HepG2 (cell line): ENCODE data around the gene MIDN. TPM values are rescaled to one million over a fixed set of nuclear protein-coding genes. Genes with fewer than 3 reads are reported as not detected.
A peak's percentile ranks its signal among the peaks of the same experiment; 100 is the strongest.

ENCODE experiments used
- PRMT3 ChIP-seq: sonication (generic); formaldehyde crosslinking; IDR thresholded peaks from 2 replicates; pipeline ENCODE4 v1.8.1; 2022; ENCODE audit warnings: low read depth, mild to moderate bottlenecking, moderate library complexity, missing genetic modification reagents, borderline replicate concordance
- SIN3A ChIP-seq: IDR thresholded peaks from 2 replicates; pipeline ENCODE4 v1.6.1; 2011; ENCODE audit warnings: low read depth, mild to moderate bottlenecking, control low read depth, low read length, borderline replicate concordance
- SP5 ChIP-seq: IDR thresholded peaks from 2 replicates; pipeline ENCODE4 v1.6.1; 2016; ENCODE audit warnings: low read depth, borderline replicate concordance
- ZC3H13 ChIP-seq: sonication (generic); formaldehyde crosslinking; IDR thresholded peaks from 2 replicates; pipeline ENCODE4 v1.8.1; 2023; ENCODE audit warnings: mild to moderate bottlenecking, missing genetic modification reagents, moderate library complexity
- ZNF547 ChIP-seq: sonication (generic); formaldehyde crosslinking; IDR thresholded peaks from 2 replicates; pipeline ENCODE4 v1.5.1; 2020; ENCODE audit warnings: mild to moderate bottlenecking, missing genetic modification reagents
- ZNF607 ChIP-seq: sonication (generic); formaldehyde crosslinking; IDR thresholded peaks from 2 replicates; pipeline ENCODE4 v1.5.1; 2020; ENCODE audit warnings: missing genetic modification reagents, mild to moderate bottlenecking, borderline replicate concordance
- polyA plus RNA-seq, 8 experiments: library from polyadenylated mRNA; depleted of rRNA in 3 of 8; stranded (reverse) in 7 of 8; unstranded in 1 of 8; fragments of >200 nt; fragmentation: Illumina TruSeq in 4 of 8; extraction: Trizol in 4 of 8; gene quantifications; 2 replicates each; pipeline versions ENCODE4 v1.2.1 to v1.2.3, GENCODE V29; 2011 to 2016; ENCODE audit warnings: low read depth in 4 of 8, missing spikeins in 1 of 8, mixed read lengths in 1 of 8; ENCODE audit not compliant: insufficient read depth in 1 of 8
- total RNA-seq, 5 experiments: library from RNA; depleted of rRNA; stranded (reverse); fragments of >200 nt; fragmentation: Illumina TruSeq; extraction: Trizol; gene quantifications; 2 replicates each; pipeline ENCODE4 v1.2.3, GENCODE V29; 2016; ENCODE audit warnings: low read depth in 1 of 5
- TF ChIP-seq, protein P1 (sequence below), 2 experiments: sonication (generic) in 1 of 2; formaldehyde crosslinking in 1 of 2; IDR thresholded peaks; 2 replicates each; pipeline versions ENCODE4 v1.4.0 to v1.6.1; 2018 to 2020; ENCODE audit warnings: missing genetic modification reagents in 2 of 2, borderline replicate concordance in 1 of 2, low read depth in 1 of 2, mild to moderate bottlenecking in 1 of 2, missing biosample characterization in 1 of 2
- TF ChIP-seq, protein P2 (sequence below): sonication (generic); formaldehyde crosslinking; IDR thresholded peaks from 2 replicates; pipeline ENCODE4 v1.4.0; 2020; ENCODE audit warnings: missing genetic modification reagents
- TF ChIP-seq, protein P3 (sequence below): sonication (generic); formaldehyde crosslinking; IDR thresholded peaks from 2 replicates; pipeline ENCODE4 v1.5.1; 2020; ENCODE audit warnings: missing genetic modification reagents, mild to moderate bottlenecking, borderline replicate concordance
- TF ChIP-seq, protein P4 (sequence below): sonication (generic); formaldehyde crosslinking; IDR thresholded peaks from 2 replicates; pipeline ENCODE4 v1.4.0; 2020; ENCODE audit warnings: missing genetic modification reagents, borderline replicate concordance
- TF ChIP-seq, protein P5 (sequence below): sonication (generic); formaldehyde crosslinking; IDR thresholded peaks from 2 replicates; pipeline ENCODE4 v1.4.0; 2020; ENCODE audit warnings: missing genetic modification reagents, borderline replicate concordance

MIDN gene
- total and polyA plus RNA-seq, 2 of the 13 experiments (the other 11 are each of a cell fraction or from before 2014, with no cell fraction given) = 8.4 to 18.0 TPM

DNA sequence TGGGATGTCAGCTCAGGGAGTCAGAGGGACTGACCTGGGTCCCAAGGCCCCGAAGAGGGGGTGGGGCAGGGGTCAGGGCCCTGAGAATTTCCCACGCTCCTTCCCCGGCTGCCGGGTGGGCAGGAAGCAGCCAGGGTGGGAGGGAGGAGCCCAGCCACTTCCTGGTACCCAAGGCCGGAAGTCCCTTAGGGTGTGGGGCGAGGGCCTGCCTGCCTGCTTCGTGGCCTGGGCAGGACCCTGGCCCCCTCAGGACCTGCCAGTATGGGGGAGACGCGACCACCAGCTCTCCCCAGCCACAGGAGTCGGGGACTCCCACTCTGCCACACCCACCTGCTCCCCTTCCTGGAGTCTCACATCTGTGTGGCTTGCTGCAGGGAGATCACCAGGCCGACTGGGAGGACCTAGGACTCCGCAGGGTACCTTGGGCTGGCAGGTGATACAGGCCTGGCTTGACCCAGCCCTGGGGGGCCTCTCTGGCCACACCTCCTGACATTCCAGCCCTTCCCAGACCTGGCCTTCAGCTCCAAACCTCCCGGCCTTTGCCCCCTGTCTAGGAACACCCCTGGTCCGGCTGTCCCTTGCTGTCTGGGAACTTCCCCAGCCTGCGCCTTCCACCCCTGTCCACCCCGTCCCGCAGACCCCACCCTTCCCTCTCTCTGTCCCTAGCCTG, 11.0 kb downstream of the MIDN start (continued):
- TF ChIP-seq, protein P1, sequence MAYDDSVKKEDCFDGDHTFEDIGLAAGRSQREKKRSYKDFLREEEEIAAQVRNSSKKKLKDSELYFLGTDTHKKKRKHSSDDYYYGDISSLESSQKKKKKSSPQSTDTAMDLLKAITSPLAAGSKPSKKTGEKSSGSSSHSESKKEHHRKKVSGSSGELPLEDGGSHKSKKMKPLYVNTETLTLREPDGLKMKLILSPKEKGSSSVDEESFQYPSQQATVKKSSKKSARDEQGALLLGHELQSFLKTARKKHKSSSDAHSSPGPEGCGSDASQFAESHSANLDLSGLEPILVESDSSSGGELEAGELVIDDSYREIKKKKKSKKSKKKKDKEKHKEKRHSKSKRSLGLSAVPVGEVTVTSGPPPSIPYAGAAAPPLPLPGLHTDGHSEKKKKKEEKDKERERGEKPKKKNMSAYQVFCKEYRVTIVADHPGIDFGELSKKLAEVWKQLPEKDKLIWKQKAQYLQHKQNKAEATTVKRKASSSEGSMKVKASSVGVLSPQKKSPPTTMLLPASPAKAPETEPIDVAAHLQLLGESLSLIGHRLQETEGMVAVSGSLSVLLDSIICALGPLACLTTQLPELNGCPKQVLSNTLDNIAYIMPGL (CRISPR knock-in tag; IDR thresholded peaks at IDR 0.05; ENCODE audit: borderline replicate concordance in 1 of 2, low read depth in 1 of 2) = peak; percentile 60 to 80
- TF ChIP-seq ZNF607 (CRISPR knock-in tag) = peak; percentile 97
- TF ChIP-seq, protein P2, sequence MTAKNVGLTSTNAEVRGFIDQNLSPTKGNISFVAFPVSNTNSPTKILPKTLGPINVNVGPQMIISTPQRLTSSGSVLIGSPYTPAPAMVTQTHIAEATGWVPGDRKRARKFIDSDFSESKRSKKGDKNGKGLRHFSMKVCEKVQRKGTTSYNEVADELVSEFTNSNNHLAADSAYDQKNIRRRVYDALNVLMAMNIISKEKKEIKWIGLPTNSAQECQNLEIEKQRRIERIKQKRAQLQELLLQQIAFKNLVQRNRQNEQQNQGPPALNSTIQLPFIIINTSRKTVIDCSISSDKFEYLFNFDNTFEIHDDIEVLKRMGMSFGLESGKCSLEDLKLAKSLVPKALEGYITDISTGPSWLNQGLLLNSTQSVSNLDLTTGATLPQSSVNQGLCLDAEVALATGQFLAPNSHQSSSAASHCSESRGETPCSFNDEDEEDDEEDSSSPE (CRISPR knock-in tag) = 0 out of 2 replicates have a peak, but pooled peaks have one; percentile 45
- no peak for TF ChIP-seq PRMT3
- peak; percentile 90 for TF ChIP-seq SP5 (CRISPR knock-in tag)
- peak; percentile 81; the same call in 1 of the 2 replicates for TF ChIP-seq ZNF547 (CRISPR knock-in tag)
- peak; percentile 78; the same call in 1 of the 2 replicates for TF ChIP-seq SIN3A
- TF ChIP-seq, protein P3, sequence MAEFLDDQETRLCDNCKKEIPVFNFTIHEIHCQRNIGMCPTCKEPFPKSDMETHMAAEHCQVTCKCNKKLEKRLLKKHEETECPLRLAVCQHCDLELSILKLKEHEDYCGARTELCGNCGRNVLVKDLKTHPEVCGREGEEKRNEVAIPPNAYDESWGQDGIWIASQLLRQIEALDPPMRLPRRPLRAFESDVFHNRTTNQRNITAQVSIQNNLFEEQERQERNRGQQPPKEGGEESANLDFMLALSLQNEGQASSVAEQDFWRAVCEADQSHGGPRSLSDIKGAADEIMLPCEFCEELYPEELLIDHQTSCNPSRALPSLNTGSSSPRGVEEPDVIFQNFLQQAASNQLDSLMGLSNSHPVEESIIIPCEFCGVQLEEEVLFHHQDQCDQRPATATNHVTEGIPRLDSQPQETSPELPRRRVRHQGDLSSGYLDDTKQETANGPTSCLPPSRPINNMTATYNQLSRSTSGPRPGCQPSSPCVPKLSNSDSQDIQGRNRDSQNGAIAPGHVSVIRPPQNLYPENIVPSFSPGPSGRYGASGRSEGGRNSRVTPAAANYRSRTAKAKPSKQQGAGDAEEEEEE (CRISPR knock-in tag) = no peak
- TF ChIP-seq, protein P4, sequence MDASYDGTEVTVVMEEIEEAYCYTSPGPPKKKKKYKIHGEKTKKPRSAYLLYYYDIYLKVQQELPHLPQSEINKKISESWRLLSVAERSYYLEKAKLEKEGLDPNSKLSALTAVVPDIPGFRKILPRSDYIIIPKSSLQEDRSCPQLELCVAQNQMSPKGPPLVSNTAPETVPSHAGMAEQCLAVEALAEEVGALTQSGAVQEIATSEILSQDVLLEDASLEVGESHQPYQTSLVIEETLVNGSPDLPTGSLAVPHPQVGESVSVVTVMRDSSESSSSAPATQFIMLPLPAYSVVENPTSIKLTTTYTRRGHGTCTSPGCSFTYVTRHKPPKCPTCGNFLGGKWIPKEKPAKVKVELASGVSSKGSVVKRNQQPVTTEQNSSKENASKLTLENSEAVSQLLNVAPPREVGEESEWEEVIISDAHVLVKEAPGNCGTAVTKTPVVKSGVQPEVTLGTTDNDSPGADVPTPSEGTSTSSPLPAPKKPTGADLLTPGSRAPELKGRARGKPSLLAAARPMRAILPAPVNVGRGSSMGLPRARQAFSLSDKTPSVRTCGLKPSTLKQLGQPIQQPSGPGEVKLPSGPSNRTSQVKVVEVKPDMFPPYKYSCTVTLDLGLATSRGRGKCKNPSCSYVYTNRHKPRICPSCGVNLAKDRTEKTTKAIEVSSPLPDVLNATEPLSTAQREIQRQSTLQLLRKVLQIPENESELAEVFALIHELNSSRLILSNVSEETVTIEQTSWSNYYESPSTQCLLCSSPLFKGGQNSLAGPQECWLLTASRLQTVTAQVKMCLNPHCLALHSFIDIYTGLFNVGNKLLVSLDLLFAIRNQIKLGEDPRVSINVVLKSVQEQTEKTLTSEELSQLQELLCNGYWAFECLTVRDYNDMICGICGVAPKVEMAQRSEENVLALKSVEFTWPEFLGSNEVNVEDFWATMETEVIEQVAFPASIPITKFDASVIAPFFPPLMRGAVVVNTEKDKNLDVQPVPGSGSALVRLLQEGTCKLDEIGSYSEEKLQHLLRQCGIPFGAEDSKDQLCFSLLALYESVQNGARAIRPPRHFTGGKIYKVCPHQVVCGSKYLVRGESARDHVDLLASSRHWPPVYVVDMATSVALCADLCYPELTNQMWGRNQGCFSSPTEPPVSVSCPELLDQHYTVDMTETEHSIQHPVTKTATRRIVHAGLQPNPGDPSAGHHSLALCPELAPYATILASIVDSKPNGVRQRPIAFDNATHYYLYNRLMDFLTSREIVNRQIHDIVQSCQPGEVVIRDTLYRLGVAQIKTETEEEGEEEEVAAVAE (CRISPR knock-in tag) = peak; percentile 70; the same call in 1 of the 2 replicates
- peak; percentile 99 for TF ChIP-seq ZC3H13
- TF ChIP-seq, protein P5, sequence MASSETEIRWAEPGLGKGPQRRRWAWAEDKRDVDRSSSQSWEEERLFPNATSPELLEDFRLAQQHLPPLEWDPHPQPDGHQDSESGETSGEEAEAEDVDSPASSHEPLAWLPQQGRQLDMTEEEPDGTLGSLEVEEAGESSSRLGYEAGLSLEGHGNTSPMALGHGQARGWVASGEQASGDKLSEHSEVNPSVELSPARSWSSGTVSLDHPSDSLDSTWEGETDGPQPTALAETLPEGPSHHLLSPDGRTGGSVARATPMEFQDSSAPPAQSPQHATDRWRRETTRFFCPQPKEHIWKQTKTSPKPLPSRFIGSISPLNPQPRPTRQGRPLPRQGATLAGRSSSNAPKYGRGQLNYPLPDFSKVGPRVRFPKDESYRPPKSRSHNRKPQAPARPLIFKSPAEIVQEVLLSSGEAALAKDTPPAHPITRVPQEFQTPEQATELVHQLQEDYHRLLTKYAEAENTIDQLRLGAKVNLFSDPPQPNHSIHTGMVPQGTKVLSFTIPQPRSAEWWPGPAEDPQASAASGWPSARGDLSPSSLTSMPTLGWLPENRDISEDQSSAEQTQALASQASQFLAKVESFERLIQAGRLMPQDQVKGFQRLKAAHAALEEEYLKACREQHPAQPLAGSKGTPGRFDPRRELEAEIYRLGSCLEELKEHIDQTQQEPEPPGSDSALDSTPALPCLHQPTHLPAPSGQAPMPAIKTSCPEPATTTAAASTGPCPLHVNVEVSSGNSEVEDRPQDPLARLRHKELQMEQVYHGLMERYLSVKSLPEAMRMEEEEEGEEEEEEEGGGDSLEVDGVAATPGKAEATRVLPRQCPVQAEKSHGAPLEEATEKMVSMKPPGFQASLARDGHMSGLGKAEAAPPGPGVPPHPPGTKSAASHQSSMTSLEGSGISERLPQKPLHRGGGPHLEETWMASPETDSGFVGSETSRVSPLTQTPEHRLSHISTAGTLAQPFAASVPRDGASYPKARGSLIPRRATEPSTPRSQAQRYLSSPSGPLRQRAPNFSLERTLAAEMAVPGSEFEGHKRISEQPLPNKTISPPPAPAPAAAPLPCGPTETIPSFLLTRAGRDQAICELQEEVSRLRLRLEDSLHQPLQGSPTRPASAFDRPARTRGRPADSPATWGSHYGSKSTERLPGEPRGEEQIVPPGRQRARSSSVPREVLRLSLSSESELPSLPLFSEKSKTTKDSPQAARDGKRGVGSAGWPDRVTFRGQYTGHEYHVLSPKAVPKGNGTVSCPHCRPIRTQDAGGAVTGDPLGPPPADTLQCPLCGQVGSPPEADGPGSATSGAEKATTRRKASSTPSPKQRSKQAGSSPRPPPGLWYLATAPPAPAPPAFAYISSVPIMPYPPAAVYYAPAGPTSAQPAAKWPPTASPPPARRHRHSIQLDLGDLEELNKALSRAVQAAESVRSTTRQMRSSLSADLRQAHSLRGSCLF (CRISPR knock-in tag) = no peak
